ENCODE data around the gene PMS1.
A peak's percentile ranks its signal among the peaks of the same experiment; 100 is the strongest.
"Not testable (repeated sequence)": the region's sequence is repeated elsewhere in the genome, so short reads cannot be mapped to it uniquely, and the experiment has no call there.

PMS1 gene

GRCh38 chr2:189818249-189819038 is 34.2 kb downstream of the PMS1 start:
- DNase-seq (ENCODE audit: low read depth in 2 of 2), result no peak

DNA sequence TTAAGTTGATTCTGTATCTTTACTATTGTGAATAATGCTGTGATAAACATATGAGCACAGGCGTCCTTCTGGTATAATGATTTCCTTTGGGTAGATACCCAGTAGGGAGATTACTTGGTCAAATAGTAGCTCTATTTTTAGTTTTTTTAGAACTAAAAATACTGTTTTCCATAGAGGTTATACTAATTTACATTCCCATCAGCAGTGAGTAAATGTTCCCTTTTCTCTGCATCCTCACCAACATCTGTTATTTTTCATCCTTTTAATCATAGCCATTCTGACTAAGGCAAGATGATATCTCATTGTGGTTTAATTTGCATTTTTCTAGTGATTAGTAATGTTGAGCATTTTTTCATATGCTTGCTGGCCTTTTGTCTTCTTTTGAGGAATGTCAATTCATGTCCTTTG is 35.1 kb downstream of the PMS1 start:
- DNase-seq (ENCODE audit: low read depth in 2 of 2), result peak; percentile 48 to 57

GRCh38 chr2:189821953-189822748 is 37.9 kb downstream of the PMS1 start:
- peak in 1 of 2 experiments; percentile 37 for DNase-seq (ENCODE audit: low read depth in 2 of 2)

- no peak for DNase-seq (ENCODE audit: low read depth in 2 of 2)
Observed at GRCh38 chr2:189824694-189825396, 40.6 kb downstream of the PMS1 start.

GRCh38 chr2:189826039-189826438 is 41.8 kb downstream of the PMS1 start:
- no peak for DNase-seq (ENCODE audit: low read depth in 2 of 2)

DNA sequence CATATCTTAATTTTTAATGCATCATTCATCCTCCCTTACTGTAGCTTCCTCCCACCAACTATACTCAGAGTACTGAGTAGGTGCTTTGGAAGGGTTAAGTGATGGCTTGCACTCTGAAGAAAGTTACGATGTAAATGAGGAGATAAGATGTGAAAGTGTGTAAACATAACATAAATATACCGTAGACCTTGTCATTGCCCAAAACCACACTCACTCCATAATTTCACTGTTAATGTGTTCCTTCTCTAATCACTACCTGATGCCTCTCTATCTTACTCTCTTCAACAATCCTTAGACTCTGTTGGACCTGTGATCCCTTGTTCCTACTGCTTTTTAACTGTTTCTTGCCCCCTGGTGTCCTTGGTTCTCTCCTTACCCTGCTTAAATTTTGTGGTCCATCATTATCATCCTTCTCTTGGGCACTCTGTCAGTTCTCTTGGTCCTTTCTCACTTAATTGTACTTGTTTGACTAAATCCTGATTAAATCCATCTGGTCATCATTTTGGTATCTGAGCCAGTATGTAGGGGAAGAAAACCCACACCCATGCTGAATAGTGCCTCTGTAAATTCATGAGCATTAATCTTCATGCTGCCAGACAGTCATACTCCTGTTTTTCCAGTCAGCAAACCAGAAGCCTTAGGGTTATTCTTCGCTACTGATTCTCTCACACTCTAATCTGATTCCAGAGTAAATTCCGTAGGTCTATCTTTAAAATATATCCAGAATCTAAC is 45.0 kb downstream of the PMS1 start:
- peak; percentile 82 for DNase-seq (ENCODE audit: low read depth in 2 of 2)

GRCh38 chr2:189830510-189830909 is 46.3 kb downstream of the PMS1 start:
- DNase-seq (ENCODE audit: low read depth in 2 of 2), result no peak

DNA sequence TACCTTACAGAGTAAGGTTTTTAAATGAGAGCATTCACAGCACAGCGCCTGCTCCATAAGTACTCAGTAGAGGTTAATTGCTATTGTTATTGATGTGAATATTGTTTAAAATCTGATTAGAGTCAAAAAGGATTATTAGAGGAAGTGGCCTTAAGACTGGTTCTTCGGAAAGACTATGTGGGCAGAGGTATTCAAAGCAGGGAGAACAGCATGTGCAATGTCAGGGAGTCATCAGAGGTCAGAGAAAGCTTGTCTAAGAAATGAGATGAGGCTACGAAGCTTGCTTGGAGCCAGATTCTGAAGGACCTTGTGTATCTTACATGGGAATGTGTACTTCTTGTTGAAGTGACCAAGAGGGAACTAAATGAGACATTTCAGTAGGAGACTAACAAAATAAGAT is 49.8 kb downstream of the PMS1 start:
- no peak for DNase-seq (ENCODE audit: low read depth in 2 of 2)

- DNase-seq (ENCODE audit: low read depth in 2 of 2), result not testable (repeated sequence)
Observed at GRCh38 chr2:189834642-189835041, 50.4 kb downstream of the PMS1 start.

DNA sequence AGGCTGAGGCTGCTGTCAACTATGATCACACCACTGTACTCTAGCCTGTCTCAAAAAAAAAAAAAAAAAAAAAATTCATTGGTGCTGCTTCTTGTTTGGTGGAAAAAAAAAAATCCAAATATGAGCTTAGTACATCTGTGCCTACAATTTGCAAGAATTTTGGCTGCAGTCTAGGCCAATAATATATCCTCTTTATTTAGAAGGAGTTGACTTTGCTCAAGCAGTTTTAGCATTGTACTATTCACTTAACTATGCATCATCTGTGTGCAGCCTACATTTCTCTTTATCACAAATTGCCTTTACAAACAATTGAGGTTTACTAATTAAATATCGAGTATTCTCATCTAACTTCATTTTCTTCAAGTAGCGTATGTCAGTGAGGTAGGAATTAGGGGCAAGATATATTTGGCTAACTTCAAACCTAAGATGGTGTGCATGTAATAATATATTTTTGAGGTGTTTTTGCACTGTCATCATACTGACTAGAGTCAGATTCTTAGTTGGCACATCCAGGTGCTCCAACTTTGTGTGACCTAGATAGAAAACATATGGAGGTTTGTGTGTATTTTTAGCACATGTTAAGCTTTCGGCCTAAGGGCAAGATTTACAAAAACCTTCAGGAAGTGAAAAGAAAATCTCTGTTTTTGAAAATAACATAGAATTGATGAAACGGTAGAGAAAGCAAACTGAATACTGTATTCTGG is 51.8 kb downstream of the PMS1 start:
- no peak for DNase-seq (ENCODE audit: low read depth in 2 of 2)

DNA sequence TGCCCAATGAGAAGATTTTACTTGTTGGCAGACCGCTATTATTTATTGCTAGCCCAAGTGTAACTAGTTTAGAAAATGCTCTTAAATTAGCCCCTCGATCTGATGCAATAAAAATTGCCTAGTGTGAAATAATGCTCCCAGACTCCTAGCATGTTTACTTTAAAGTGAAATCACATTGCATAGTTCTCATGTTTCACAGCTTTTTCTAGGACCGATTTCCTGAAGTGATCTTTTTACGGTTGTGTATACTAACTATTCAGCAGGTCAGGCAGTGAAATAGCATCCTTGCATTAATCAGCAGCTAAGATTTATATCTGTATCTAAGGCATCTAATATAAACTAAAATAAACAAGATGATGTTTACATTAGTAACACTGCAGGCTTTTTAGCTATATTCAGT is 52.4 kb downstream of the PMS1 start:
- DNase-seq (ENCODE audit: low read depth in 2 of 2), result peak; percentile 89 to 92

- no peak for DNase-seq (ENCODE audit: low read depth in 2 of 2)
Observed at GRCh38 chr2:189837326-189837725, 53.1 kb downstream of the PMS1 start.

GRCh38 chr2:189841019-189841418 is 56.8 kb downstream of the PMS1 start:
- no peak for DNase-seq (ENCODE audit: low read depth in 2 of 2)

DNA sequence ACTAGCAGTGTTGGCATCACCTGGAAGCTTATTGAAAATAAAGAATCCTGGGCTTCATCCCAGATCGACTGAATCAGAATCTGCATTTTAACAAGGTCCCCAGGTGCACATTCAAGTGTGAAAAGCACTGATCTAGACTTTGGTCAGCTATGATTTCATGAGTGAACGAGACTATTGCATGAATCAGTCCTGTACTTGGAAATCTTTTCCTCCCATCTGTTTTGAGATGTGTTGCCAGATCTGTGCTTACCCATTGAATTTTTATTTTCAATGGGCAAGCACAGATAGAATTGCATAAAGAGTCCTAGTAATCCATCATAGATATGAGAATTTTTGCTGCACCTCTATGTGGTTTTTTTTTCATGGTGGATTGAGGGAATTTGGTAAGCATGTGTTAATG is 64.0 kb downstream of the PMS1 start:
- no peak for DNase-seq (ENCODE audit: low read depth in 2 of 2)

DNA sequence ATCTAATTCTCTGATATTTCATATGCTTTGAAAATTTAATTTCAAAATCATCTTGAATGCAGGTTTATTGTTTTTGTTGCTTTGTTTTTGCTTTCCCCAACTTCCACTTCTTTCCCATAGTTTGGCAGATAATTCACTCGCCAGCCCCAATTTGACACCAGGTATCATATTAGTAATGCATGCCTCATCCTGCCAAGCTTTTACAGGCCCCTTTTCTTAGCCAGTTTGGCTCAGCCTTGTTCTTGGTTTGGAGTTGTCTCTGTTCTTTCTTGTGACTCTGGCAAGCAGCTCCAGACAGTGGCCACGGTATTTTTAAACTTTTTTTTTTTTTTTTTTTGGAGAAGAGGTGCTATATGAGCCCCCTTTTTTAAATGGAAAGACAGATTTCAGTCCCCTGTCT is 65.3 kb downstream of the PMS1 start:
- no peak for DNase-seq (ENCODE audit: low read depth in 2 of 2)

- no peak for DNase-seq (ENCODE audit: low read depth in 2 of 2)
Observed at GRCh38 chr2:189851174-189851826, 67.0 kb downstream of the PMS1 start.

- DNase-seq (ENCODE audit: low read depth in 2 of 2), result peak in 1 of 2 experiments; percentile 39
Observed at GRCh38 chr2:189854187-189854586, 69.9 kb downstream of the PMS1 start.

DNA sequence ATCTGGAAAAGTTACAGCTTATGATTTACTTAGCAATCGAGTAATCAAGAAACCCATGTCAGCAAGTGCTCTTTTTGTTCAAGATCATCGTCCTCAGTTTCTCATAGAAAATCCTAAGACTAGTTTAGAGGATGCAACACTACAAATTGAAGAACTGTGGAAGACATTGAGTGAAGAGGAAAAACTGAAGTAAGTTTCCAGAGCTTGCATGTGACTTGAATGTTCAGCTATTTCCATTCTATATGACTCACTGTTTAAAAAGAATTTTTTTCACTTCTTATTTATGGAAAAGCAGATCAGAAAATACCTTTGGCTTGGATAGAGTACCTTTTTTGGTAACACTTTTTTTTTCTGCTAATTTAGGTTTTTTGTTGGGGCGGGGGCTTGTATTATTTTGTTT is 70.7 kb downstream of the PMS1 start:
- DNase-seq (ENCODE audit: low read depth in 2 of 2), result no peak

DNA sequence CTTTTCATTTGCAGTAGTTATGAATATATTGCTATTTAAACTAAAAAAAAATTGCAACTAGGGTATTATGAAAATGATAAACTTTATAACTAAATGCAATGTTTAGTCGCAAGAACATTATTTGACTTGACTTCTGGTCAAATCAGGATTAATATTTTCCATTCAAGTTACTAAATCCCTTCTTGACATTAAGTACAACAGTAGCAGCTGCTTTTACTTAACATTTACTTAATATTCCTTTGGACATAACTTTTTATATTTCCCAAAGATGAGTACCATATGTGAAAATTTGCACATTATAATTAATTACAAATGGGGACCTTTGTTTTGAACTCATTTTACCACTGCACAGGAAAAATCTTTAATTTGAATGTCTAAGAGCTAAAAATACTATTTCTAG is 74.0 kb downstream of the PMS1 start:
- peak in 1 of 2 experiments; percentile 33 for DNase-seq (ENCODE audit: low read depth in 2 of 2)

GRCh38 chr2:189860161-189860560 is 75.9 kb downstream of the PMS1 start:
- no peak for DNase-seq (ENCODE audit: low read depth in 2 of 2)

- no peak for DNase-seq (ENCODE audit: low read depth in 2 of 2)
Observed at GRCh38 chr2:189862751-189863150, 78.5 kb downstream of the PMS1 start.

Measured in fibroblast of skin of left quadriceps (primary cell).